Caco-2 (cell line): ENCODE measurements around the gene MEF2B. TPM values are rescaled to one million over a fixed set of nuclear protein-coding genes. Genes with fewer than 3 reads are reported as not detected.

Source experiments
- BruUV-seq: library from RNA; stranded (reverse); fragments of 400-500 nt; replicated peaks from 2 replicates; lab custom pipeline; 2021; lab: Mats Ljungman, UMichigan
- CTCF ChIA-PET: fragments of 300-600 bp; sonication (Branson Sonifier 250); formaldehyde crosslinking; loops from one replicate; lab custom pipeline; 2022; ENCODE audit warnings: antibody characterized with exemption; lab: Charles Lee
- POLR2A ChIA-PET: fragments of 300-600 bp; sonication (Branson Sonifier 250); formaldehyde crosslinking; loops from one replicate; lab custom pipeline; 2022; ENCODE audit warnings: antibody characterized with exemption; lab: Charles Lee
- DNase-seq, 2 experiments: peaks; one replicate each; pipeline versions ENCODE4 v3.0.0 to v3.0.0-alpha.2; 2020 to 2022
- H3K27me3 ChIP-seq: replicated peaks from 2 replicates; pipeline ENCODE4 v1.6.0; 2011; ENCODE audit warnings: low read length; ENCODE audit not compliant: control insufficient read depth, insufficient read depth
- H3K36me3 ChIP-seq: 2 replicates; pipeline ENCODE4 v1.5.1; 2011; ENCODE audit warnings: low read length; ENCODE audit not compliant: control insufficient read depth, insufficient read depth
- H3K4me1 ChIP-seq: fragments of 250-450 bp; sonication (Bioruptor Pico); 2 replicates; pipeline ENCODE4 v1.5.1; 2020; ENCODE audit warnings: mild to moderate bottlenecking
- H3K4me3 ChIP-seq: 2 replicates; pipeline ENCODE4 v1.5.1; 2011; ENCODE audit warnings: low read depth, mild to moderate bottlenecking, control low read depth, low read length
- H3K9me3 ChIP-seq: fragments of 250-450 bp; sonication (Bioruptor Pico); 2 replicates; pipeline ENCODE4 v1.5.1; 2020; ENCODE audit warnings: mild to moderate bottlenecking, moderate library complexity
- H3K27ac Mint-ChIP-seq: one replicate; pipeline ENCODE4 v1.8.0; 2022; ENCODE audit warnings: mixed read lengths; ENCODE audit not compliant: unreplicated experiment
- H3K27me3 Mint-ChIP-seq: one replicate; pipeline ENCODE4 v1.8.0; 2022; ENCODE audit warnings: mixed read lengths; ENCODE audit not compliant: insufficient read depth, unreplicated experiment
- H3K36me3 Mint-ChIP-seq: one replicate; pipeline ENCODE4 v1.8.0; 2022; ENCODE audit warnings: mild to moderate bottlenecking, mixed read lengths; ENCODE audit not compliant: insufficient read depth, unreplicated experiment
- H3K4me1 Mint-ChIP-seq: one replicate; pipeline ENCODE4 v1.8.0; 2022; ENCODE audit warnings: low read depth, mixed read lengths; ENCODE audit not compliant: unreplicated experiment
- H3K4me3 Mint-ChIP-seq: one replicate; pipeline ENCODE4 v1.8.0; 2022; ENCODE audit warnings: mild to moderate bottlenecking, moderate library complexity, mixed read lengths; ENCODE audit not compliant: unreplicated experiment
- H3K9me3 Mint-ChIP-seq: one replicate; pipeline ENCODE4 v1.8.0; 2022; ENCODE audit warnings: mixed read lengths; ENCODE audit not compliant: unreplicated experiment
- CTCF ChIP-seq, 2 experiments: fragments of 200-600 bp in 1 of 2; IDR thresholded peaks; 1 replicate in 1 of 2; 2 replicates in 1 of 2; pipeline versions ENCODE4 v1.5.1 to v1.8.0; 2011 to 2022; ENCODE audit warnings: antibody characterized with exemption in 1 of 2, control low read depth in 1 of 2, inconsistent platforms in 1 of 2, low read depth in 1 of 2, low read length in 1 of 2, mild to moderate bottlenecking in 1 of 2, moderate library complexity in 1 of 2; ENCODE audit not compliant: insufficient read depth in 1 of 2, severe bottlenecking in 1 of 2, unreplicated experiment in 1 of 2
- intact Hi-C: fragments of 100-400 bp; cut with micrococcal nuclease; formaldehyde crosslinking; loops from one replicate; pipeline ENCODE4 v1.10.0; 2022; ENCODE audit not compliant: unreplicated experiment
- total RNA-seq: library from RNA; stranded (reverse); gene quantifications from 2 replicates; pipeline ENCODE4 v1.2.3, GENCODE V29; 2022

The MEF2B gene
- total RNA-seq, 1 experiment from 2014 or later: 0.82 TPM

GRCh38 chr19:19171821-19172532, 1.9 kb upstream of the MEF2B start:
- peaks cover 14% of the 10 kb centered on the region for H3K36me3 Mint-ChIP-seq
- no peak for TF ChIP-seq CTCF (IDR thresholded peaks at IDR 0.05; ENCODE audit: insufficient read depth in 1 of 2, low read depth in 1 of 2, low read length in 1 of 2, severe bottlenecking in 1 of 2, unreplicated experiment in 1 of 2)
- H3K9me3 ChIP-seq: no peaks in the 10 kb centered on the region
- H3K27me3 ChIP-seq: no peaks in the 10 kb centered on the region
- peak overlapping the region; percentile 54 for H3K27ac Mint-ChIP-seq
- H3K36me3 ChIP-seq: no peaks in the 10 kb centered on the region
- POLR2A ChIA-PET: no interaction called here
- intact Hi-C loops: loop anchor here (5.0 kb wide), 1 partner anchor 35 kb away; the partner anchor contains the start of gene TMEM161A
- H3K9me3 Mint-ChIP-seq: no peaks in the 10 kb centered on the region
- H3K4me3 ChIP-seq: no peak overlapping the region
- H3K27me3 Mint-ChIP-seq: peaks cover 3% of the 10 kb centered on the region
- BruUV-seq: no TSS peak
- peak in 1 of 2 experiments; percentile 29 for DNase-seq
- H3K4me1 Mint-ChIP-seq: peaks cover 21% of the 10 kb centered on the region
- no peak overlapping the region for H3K4me3 Mint-ChIP-seq
- H3K4me1 ChIP-seq: no peaks in the 10 kb centered on the region; the same call in 1 of the 2 replicates
- CTCF ChIA-PET: no interaction called here

- H3K4me3 Mint-ChIP-seq: no peak overlapping the region
- Histone ChIP-seq H3K4me1 (no peaks in the 10 kb centered on the region; the same call in 1 of the 2 replicates), H3K4me3 (no peak overlapping the region), H3K9me3 (no peaks in the 10 kb centered on the region), H3K27me3 (no peaks in the 10 kb centered on the region), H3K36me3 (no peaks in the 10 kb centered on the region)
- no TSS peak for BruUV-seq
- H3K27ac Mint-ChIP-seq: no peak overlapping the region
- H3K36me3 Mint-ChIP-seq: peaks cover 12% of the 10 kb centered on the region
- peaks cover 3% of the 10 kb centered on the region for H3K27me3 Mint-ChIP-seq
- intact Hi-C loops: loop anchor here (5.0 kb wide), 1 partner anchor 34 kb away; the partner anchor contains the start of gene TMEM161A
- H3K9me3 Mint-ChIP-seq: no peaks in the 10 kb centered on the region
- ChIA-PET CTCF (no interaction called here), POLR2A (no interaction called here)
- peaks cover 21% of the 10 kb centered on the region for H3K4me1 Mint-ChIP-seq
- DNase-seq: no peak
- TF ChIP-seq CTCF (IDR thresholded peaks at IDR 0.05; ENCODE audit: insufficient read depth in 1 of 2, low read depth in 1 of 2, low read length in 1 of 2, severe bottlenecking in 1 of 2, unreplicated experiment in 1 of 2): no peak
Observed at GRCh38 chr19:19170873-19171672, 1.0 kb upstream of the MEF2B start.
